ENCODE results near the gene BLMH. TPM values are rescaled to one million over a fixed set of nuclear protein-coding genes. Genes with fewer than 3 reads are reported as not detected.

Gene BLMH
- total and polyA plus RNA-seq, 10 of the 15 experiments (the other 5 are each of a cell fraction or from before 2014, with no cell fraction given): 16.1 to 63.9 (median 54.0) TPM

- TF ChIP-seq, protein P1, sequence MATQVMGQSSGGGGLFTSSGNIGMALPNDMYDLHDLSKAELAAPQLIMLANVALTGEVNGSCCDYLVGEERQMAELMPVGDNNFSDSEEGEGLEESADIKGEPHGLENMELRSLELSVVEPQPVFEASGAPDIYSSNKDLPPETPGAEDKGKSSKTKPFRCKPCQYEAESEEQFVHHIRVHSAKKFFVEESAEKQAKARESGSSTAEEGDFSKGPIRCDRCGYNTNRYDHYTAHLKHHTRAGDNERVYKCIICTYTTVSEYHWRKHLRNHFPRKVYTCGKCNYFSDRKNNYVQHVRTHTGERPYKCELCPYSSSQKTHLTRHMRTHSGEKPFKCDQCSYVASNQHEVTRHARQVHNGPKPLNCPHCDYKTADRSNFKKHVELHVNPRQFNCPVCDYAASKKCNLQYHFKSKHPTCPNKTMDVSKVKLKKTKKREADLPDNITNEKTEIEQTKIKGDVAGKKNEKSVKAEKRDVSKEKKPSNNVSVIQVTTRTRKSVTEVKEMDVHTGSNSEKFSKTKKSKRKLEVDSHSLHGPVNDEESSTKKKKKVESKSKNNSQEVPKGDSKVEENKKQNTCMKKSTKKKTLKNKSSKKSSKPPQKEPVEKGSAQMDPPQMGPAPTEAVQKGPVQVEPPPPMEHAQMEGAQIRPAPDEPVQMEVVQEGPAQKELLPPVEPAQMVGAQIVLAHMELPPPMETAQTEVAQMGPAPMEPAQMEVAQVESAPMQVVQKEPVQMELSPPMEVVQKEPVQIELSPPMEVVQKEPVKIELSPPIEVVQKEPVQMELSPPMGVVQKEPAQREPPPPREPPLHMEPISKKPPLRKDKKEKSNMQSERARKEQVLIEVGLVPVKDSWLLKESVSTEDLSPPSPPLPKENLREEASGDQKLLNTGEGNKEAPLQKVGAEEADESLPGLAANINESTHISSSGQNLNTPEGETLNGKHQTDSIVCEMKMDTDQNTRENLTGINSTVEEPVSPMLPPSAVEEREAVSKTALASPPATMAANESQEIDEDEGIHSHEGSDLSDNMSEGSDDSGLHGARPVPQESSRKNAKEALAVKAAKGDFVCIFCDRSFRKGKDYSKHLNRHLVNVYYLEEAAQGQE (IDR thresholded peaks at IDR 0.05; ENCODE audit: low read depth, low read length): no peak
These were observed 81.4 kb downstream of the BLMH start (continued) for GRCh38 chr17:30210366-30210765.

DNA sequence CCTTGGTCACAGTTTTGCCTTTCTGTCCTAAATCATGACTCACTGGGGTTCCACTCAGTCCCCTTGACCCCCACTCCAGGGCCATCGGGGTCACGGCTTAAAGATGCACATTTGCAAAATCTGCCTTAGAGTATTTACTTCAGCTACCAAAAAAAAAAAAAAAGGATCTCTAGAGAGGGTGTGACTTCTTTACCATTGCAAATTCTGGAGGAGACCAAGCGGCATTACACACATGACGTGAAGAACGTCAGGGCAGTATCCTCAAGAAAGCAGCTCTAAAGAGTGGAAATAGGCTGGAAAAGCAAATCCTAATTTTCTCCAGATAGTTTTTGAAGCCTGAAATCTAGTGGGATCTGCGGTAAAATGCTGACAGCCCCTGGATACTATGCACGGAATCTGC is 81.8 kb downstream of the BLMH start:
- Histone ChIP-seq H3K9me3 (replicated peaks; ENCODE audit: control insufficient read depth, insufficient read depth, low read length) (no peaks in the 10 kb centered on the region), H3K79me2 (ENCODE audit: control insufficient read depth, insufficient read depth, low read length) (no peaks in the 10 kb centered on the region; the same call in 1 of the 2 replicates), H3K27me3 (replicated peaks in 1 of 2; ENCODE audit: control insufficient read depth in 2 of 2, insufficient read depth in 2 of 2, low read length in 1 of 2) (no peaks in the 10 kb centered on the region), H4K20me1 (ENCODE audit: control insufficient read depth, insufficient read depth) (no peaks in the 10 kb centered on the region), H3K36me3 (ENCODE audit: control insufficient read depth in 2 of 2, insufficient read depth in 2 of 2, low read length in 1 of 2) (no peaks in the 10 kb centered on the region), H3K9ac (ENCODE audit: control insufficient read depth, insufficient read depth, low read length) (no peak overlapping the region), H3K4me2 (ENCODE audit: control insufficient read depth, insufficient read depth) (no peak overlapping the region), H3K27ac (ENCODE audit: control insufficient read depth, insufficient read depth) (no peak overlapping the region), H3K4me1 (ENCODE audit: control insufficient read depth, insufficient read depth, low read length) (peaks cover 39% of the 10 kb centered on the region), H3K4me3 (no peak overlapping the region), H2AFZ (ENCODE audit: control insufficient read depth, low read depth, low read length) (no peak overlapping the region)
- no peak for FAIRE-seq
- no TSS peak for BruUV-seq (replicated peaks)
- ChIA-PET POLR2A (no interaction called here), SMC1A (ENCODE audit: uncharacterized antibody, unreplicated experiment) (interaction anchor here (1.2 to 1.8 kb wide), 2 partner anchors 15 to 35 kb away, joined by 3 to 6 read pairs; no protein-coding TSS in a partner anchor), CTCF (interaction anchor here (0.6 kb wide), 1 partner anchor 106 kb away, joined by 3 read pairs; no protein-coding TSS in a partner anchor), RAD21 (ENCODE audit: unreplicated experiment) (no interaction called here)
- TF ChIP-seq MAX (IDR thresholded peaks at IDR 0.05; ENCODE audit: low read depth, low read length) (no peak), SREBF1 (IDR thresholded peaks at IDR 0.05; ENCODE audit: low read length) (no peak), NFYA (IDR thresholded peaks at IDR 0.05; ENCODE audit: borderline replicate concordance, low read depth, low read length) (no peak), ZSCAN29 (IDR thresholded peaks at IDR 0.05) (no peak), ZNF207 (IDR thresholded peaks at IDR 0.05; ENCODE audit: borderline replicate concordance) (no peak)
- TF ChIP-seq, protein P2, sequence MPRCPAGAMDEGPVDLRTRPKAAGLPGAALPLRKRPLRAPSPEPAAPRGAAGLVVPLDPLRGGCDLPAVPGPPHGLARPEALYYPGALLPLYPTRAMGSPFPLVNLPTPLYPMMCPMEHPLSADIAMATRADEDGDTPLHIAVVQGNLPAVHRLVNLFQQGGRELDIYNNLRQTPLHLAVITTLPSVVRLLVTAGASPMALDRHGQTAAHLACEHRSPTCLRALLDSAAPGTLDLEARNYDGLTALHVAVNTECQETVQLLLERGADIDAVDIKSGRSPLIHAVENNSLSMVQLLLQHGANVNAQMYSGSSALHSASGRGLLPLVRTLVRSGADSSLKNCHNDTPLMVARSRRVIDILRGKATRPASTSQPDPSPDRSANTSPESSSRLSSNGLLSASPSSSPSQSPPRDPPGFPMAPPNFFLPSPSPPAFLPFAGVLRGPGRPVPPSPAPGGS (IDR thresholded peaks at IDR 0.05; ENCODE audit: borderline replicate concordance, insufficient read depth, low read depth, low read length, poor library complexity, severe bottlenecking): no peak
- TF ChIP-seq, protein P3, sequence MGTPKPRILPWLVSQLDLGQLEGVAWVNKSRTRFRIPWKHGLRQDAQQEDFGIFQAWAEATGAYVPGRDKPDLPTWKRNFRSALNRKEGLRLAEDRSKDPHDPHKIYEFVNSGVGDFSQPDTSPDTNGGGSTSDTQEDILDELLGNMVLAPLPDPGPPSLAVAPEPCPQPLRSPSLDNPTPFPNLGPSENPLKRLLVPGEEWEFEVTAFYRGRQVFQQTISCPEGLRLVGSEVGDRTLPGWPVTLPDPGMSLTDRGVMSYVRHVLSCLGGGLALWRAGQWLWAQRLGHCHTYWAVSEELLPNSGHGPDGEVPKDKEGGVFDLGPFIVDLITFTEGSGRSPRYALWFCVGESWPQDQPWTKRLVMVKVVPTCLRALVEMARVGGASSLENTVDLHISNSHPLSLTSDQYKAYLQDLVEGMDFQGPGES (IDR thresholded peaks at IDR 0.05): no peak
- no peak for DNase-seq (ENCODE audit: low read depth, low spot score)
- intact Hi-C loops (cut with micrococcal nuclease; ENCODE audit: unreplicated experiment) (no loop called here), in situ Hi-C loops (cut with MboI) (no loop called here)
- WGBS (ENCODE audit: insufficient coverage, insufficient replicate concordance, low lambda C conversion rate, missing lambda C conversion rate): 86% methylated on average over 7 of the region's 7 CpGs
- no peak for ATAC-seq

All from GM12878 (cell line).